DND-41 (cell line): ENCODE data around the gene COQ10A.

Experiments used
- CTCF ChIP-seq: IDR thresholded peaks from 2 replicates; pipeline ENCODE4 v1.5.1; 2012; ENCODE audit warnings: borderline replicate concordance, low read length, moderate library complexity, mild to moderate bottlenecking; ENCODE audit not compliant: poor library complexity, severe bottlenecking; ENCODE audit errors: extremely low read depth
- EZH2 ChIP-seq: IDR thresholded peaks from 3 replicates; pipeline ENCODE4 v1.6.1; 2012; ENCODE audit warnings: borderline replicate concordance, low read depth, mild to moderate bottlenecking, moderate library complexity, low read length, inconsistent platforms; ENCODE audit not compliant: severe bottlenecking

DNA sequence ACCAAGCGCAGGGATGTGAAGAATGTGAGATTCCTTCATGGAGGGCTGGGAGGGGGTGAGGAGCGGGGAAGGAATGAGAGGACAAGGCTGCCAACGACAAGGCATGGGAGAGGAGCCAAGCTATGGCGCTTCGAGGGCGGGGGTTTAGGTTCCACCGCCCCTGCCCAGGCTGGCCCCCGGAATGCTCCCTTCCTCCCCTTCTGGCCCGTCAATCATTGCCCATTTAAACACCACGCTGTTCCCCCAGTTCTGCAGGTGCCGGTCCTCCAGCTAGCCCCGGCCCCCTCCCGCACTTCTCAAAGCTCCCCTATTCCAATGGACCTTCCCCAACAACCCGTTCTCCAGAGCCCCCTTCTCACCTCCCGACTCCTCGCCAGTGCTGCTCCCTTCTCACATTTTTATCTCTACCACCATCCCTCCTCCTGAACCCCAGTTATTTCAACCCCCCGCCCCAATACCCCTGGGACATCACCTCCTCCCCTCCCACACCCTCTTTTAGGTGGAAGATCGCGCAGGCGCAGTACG is 45.4 kb upstream of the COQ10A start:
- no peak for TF ChIP-seq CTCF
- no peak for TF ChIP-seq EZH2
